Activated gamma-delta T cell treated with Interleukin-2 at 50 U/mL for 16 hours (primary cell): Measurements from ENCODE around the gene ESRP2.

ENCODE experiments used
- DNase-seq: peaks from one replicate; pipeline ENCODE4 v3.0.0-alpha.2; 2020

Gene ESRP2

DNA sequence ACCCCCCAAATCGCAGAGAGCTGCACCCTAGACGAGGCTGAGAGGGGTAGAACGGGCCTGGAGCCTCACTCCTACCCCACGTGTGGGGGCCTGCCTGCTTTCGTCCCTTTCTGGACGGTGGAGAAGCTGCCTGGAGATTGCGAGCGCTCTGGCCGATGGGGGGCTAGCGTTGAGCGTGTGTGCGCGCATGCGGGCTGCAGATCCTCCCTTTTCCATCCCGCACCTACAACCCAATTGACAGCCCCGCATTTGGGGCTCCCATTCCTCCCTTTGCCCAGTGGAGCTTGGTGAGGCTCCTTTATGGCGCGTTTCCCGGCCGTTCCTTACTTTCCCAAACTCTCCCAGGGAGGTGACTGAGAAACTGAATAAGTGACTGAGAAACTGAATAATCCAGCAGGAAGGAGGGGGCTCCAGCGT is 907 bp upstream of the ESRP2 start:
- no peak for DNase-seq

DNA sequence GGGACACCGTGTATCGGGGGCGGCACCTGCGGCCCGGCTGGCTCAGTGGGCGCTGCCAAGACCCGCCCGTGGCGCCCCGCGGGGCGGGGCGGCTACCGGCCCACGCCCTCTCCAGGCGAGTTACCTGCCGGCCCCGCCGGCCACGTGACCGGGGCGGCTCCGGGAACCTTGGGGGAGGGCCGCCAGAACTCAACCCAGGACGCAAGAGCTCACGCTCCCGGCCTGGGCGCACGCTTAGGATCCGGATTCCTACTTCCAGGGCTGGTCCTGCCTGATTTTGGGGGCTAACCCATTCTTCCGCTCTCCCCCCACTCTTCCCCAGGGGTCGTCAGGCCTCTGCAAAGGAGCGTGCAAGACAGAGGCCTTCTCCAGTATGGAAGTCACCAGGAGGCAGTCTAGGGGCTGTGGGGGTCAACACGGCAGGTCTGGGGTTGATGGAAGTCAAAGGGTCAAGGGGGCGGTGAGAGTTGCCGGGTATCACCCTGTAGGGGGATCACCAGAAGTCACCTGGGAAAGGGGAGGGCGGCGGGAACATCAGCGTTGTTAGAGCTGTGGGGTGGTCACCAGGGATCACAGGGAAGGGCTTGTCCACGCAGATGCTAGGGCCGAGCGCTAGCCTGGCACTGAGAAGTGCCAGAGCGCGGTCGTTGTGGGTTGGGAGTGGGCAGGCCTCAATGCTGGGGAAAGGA is 354 bp upstream of the ESRP2 start:
- DNase-seq: no peak

DNA sequence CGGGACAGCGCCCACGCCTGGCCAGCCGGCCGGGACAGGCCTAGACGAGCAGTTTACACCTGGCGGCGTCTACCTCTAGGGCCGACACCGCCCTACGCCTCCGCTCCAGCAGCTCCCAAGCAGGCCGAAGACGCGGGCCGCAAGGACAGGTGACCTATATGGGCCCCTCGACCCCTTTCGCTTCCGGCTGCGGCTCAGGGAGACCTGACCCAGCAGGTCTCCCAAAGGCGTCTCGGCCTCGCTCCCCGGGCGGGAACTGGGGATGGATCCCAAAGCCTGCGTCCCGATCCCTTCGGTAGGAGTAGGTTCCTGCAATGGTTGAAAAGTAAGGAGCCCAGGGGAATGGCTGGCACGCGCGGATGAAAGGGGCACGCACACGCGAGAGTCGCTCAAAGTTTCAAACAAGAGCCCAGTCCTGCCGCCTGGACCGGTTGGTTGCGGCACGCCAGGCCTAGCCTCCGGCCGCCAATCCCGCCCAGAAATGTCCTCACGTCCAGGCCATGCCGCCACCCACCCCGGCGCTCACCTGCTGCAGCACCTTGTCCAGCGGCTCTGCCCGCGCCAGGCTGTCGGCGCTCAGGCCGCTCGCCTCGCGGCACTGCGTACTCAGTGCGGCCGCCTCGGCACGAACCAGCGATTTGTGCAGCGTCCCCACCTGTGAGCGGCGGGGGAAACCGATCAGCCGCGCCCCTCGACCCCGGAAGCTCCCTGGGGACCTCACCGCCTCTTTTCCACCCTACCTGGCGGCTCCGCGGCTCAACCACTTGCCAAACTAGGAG is 630 bp downstream of the ESRP2 start:
- no peak for DNase-seq

DNA sequence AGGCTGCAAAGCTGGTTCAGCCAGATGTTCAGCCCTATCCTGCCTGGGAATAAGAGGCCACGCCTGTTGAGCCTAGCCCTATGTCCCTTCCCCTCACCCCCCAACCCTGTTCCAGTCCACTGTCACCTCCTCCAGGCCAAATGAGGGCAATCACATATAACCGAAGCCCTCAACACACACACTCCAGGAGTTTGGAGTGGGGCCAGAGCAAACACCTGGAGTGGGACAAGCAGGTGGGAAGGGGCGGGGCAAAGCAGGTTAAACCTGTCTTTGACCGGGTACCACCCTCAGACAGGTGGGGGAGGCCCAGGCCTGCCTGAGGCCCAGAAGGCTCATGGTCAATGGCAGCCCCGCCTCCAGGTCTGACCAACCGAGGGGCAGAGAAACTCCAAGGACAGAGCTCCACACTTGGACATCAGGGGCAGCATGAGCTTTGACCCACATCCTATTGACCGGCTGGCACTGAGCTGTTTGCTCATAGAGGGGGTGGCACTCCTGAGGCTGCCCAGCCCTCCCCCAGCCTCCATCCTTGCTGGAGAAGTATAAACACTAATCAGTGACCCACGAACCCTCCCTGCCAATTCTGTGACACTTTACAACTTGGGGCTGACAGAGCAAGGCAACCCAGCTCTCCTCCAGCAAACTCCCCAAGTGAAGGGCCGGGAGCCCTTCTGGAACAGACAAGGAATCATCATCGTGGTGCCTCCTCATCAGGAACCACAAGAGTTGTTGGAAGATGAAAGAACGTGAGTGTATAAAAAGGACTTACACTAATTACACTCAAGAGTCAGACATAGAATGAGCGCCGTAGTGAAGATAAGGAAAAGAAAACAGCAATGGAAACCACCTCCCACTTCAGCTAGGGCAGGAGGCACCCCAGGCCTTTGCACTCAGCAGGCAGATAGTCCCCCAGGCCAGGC is 1.5 kb downstream of the ESRP2 start:
- no peak for DNase-seq

DNA sequence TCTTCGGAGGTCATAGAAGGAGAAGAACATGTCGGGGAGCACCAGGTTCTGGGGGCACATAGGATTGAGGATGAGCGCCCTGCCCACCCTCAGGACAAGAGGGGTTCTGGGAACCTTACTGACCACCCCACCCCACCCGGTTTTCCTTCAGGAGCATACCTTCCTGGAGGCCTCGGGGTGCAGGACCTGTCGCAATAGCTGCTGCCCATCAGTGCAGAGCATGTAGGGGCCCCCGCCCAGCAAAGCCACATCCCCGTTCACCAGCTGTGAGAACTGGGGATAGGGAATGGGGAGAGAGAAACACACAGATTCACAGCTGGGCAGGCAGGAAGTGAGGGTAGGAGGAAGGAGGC is 2.1 kb downstream of the ESRP2 start:
- no peak for DNase-seq

DNA sequence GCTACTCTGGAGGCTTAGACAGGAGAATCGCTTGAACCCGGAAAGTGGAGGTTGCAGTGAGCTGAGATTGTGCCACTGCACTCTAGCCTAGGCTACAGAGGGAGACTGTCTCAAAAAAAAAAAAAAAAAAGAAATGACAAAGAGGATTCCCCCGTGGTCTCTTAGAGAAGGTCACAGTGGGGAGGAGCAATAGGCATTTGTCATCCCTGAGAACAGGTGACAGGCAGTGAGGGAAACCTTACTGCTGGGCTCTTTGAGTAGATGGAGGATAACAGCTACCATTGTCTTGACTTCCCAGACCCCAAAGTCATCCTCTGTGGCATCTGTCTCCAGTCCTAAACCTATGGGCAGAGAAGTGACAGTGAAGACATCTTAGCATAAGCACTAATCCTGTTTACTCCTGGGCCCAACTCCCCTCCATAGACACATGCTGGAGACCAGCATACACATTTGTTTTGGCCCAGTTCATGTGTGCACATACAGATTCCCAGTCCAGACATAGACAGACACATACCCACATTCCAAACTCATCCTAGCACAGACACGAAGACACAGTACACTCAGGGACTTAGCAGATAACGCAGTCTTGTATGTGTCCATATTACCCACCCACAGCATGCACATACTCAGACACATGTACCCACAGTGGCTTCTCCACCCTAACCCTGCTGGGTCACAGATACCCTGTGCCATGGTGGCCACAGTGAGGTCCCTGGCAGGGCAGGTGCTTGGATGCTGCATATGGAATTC is 2.7 kb downstream of the ESRP2 start:
- no peak for DNase-seq

DNA sequence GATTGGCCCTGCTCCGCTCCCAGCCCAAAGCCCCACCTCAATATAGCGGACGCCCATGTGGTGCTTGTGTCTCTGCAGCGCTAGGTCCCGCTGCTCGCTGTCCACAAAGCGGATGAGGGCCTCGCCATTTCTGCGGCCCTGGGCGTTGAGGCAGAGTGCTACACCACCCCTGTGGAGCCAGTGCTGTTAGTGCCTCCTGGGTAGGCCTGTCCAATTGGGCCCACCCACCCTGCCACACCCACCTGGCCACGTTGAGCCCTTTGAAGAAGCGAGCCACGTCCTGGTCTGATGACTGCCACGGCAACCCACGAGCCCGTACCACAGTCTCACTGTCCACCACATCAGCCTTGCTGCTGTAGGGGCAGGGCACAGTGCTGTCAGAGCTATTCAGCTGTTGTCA is 3.6 kb downstream of the ESRP2 start:
- DNase-seq: no peak

DNA sequence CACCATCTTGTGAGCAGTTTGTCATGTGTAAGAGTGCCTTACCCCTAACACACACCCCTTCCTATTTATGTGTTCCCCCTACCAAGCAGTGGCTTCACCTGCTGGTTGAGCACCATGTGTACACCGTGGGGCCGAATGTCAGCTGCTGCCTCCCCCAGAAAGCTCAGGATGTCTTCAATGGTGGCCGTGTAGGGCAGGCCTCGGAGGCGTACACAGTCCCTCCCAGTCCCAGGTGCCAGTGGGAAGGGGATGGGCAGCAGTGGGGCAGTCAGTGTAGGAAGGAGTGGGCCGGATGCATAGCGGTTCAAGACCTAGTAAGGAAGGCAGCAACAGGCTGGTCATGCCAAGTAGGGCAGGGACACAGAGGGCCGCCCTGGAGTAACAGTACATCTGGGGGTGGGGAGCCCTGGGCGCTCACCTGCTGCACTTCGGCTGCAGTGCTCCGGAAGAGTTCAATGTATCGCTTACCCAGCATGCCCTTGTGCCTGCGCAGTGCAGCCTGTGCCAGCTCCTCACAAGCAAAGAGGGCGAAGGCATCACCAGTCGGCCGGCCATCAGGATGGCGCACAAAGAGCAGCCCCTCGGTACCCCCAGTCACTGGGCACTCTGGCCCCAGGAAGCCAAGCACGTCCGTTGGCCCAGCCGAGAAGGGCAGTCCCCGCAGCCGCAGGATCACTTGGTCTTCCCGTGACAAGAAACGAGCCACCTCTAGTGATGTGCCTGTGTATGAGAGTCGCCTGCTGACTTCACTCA is 4.4 kb downstream of the ESRP2 start:
- no peak for DNase-seq

DNA sequence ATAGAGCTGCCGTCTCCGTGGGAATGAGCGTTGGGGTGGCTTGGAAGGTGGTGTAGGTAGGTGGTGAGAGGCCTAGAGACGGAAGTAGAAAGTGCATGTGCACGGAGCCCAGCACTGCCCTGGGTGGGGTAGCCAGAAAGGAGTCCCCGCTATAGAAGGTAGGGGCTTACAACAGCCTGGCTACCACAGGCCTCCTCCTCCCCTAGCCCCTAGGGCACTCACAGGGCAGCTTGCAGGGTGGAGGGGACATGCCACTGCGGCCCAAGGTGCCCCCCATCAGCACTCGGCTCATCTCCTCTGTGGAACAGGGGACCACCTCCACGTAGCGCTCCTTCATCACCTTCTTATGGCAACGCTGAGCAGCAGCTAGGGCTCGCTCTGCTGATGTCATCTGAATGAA is 5.0 kb downstream of the ESRP2 start:
- no peak for DNase-seq

DNA sequence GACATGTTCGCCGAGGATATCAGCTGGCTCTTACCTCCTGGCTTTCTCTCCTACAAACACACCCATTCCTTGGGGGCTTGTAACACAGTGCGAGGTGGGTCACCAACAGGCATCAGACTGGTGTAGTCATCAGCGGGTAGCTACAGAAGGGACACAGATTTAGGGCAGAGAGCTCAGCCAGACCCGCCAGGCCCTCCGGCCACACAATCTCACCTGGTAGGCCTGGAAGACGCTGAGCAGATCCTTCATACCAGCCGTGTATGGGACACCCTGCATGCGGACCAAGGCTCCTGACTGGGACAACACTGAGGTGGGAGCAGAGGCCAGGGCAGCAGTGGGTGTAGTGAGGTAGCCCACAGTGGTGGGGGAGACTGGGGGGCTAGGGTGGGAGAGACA is 5.8 kb downstream of the ESRP2 start:
- no peak for DNase-seq

DNA sequence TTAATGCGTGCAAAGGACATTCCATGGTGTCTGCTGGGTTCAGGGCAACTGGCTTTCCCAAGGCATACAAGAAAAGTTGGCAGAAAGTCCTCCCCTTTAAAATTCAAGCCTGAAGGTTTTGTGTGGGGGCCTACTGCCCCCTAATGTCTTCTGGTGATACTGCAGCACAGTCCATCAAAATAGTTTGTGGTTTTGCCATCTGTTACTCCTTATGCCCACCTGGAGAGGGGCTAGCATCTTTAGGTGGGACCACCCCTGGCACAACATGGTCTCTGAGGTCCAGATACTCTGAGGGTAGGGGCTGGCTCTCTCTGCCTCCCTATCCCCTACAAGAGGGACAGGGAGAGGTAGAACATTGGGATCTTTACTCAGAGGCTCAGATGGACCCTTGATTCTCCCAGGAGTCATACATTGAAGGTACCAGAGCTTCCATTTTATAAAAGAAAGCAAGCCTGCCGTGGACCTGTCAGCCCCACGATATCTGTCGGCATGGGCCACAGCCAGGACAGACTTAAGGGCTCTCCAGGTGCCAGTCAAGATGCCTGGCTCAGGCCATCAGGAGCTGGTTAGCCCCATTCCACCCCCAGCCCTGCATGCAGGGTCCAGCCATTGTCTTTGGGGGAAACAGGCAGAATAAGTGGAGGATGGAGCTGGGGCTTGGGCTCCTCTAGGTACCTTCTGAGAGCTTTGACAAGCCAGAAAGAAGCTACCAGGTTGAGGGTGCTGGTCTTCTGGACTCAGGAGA is 6.3 kb downstream of the ESRP2 start:
- DNase-seq: no peak

DNA sequence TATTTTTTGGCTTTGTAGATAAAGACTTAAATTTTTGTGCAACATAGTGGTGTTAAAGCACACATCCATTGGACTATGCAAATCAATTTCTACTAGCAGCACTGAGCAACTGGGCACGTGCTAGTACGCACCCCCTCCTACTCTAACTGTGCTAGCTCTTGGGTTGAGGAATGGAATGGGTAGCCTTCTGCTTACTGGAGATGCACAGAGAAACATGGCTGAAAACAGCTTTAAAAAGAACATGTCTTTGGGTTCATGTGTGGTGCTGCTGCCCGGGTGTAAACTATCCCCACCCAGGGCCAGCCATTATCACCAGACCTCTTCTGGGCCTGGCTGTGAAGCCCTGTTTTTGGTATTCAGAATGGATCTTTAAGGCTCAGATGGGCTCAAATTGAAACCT is 7.3 kb downstream of the ESRP2 start:
- no peak for DNase-seq

DNA sequence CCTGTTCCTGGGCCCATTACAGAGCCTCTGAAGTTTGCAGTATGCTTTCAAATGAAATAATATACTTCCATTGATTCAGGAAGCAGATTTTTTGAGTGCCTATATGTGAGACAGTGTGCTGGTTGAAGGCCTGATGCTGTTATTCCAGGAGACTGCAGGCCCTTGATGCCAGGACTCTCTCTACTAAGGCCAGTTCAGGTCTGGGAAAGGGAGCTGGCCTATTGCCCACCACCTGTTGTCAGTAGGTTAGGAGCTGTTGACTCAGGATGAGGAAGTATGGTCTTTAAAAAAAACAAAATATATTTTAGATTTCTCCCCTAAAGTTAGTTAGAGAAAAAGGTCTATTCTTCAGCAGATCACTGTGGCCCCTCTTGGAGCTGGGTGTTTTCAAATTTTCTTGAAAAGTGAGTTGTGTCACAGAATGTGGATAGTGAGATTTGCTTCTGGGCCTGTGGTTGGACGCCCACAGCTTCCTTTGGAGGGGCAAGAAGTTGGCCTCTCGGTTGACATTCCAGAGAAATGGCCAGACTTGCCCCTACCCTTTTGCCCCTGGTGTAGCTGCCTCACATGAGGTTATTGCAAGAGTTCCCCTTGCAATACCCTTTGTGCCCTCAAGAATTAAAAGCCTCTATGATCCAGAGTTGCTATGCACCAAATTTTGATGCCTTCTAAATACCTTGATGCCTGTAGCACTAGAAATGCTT is 7.9 kb downstream of the ESRP2 start:
- DNase-seq: no peak

DNA sequence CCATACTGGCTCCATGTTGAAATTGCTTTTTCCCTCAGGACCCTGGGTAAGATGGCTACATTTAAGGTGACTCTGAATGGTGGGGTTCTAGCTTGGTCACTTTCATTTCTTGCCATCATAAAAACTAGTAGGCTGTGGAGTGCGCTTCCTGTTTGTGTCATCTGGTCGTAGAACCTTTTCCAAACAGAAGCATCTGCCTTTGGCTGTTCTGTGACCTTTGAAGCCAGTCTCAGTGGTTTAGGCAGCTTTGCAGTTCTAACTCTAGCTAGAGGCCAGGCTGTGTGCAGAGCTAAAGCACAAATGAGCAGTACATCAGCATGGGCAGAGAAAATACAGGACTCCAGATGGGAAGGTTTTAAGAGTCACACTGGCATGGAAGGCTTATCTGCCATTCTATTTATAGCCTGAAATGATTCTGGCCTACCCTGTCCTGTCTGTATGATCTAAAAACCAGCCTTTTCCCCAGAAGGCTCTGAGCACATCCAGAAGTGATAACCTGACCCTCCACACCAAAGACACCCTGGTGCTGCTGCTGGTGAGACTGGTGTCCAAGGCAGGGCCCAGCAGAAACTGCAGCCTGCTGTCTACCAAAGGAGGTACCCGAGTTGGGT is 8.6 kb downstream of the ESRP2 start:
- no peak for DNase-seq

DNA sequence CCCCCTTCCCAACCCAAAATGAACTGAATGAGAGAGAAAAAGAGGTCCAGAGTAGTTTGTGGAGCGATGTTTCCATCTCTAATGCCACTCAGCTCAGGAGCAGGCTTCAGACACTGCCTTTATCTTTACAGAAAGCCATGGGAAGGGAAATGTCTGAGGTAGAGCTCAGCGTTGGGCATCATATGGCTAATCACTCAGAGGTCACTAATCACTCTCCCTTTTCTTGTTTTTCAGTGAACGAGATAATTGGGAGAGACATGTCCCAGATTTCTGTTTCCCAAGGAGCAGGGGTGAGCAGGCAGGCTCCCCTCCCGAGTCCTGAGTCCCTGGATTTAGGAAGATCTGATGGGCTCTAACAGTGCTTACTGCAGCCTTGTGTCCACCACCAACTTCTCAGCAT is 9.8 kb downstream of the ESRP2 start:
- no peak for DNase-seq

DNA sequence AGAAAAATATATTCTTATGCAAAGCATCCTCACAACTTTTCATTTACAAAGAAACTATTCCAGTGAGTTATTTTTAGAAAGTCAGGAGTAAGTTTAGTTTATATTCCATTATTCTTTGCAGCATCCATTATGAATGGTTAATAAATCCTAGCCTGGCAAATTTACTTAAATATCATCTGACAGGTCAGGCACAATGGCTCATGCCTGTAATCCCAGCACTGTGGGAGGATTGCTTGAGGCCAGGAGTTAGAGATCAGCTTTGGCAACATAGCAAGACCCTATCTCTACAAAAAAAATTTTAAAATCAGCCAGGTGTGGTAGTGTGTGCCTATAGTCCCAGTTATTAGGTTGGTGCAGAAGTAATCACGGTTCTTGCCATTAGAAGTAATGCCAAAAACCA is 12.9 kb downstream of the ESRP2 start:
- no peak for DNase-seq

DNA sequence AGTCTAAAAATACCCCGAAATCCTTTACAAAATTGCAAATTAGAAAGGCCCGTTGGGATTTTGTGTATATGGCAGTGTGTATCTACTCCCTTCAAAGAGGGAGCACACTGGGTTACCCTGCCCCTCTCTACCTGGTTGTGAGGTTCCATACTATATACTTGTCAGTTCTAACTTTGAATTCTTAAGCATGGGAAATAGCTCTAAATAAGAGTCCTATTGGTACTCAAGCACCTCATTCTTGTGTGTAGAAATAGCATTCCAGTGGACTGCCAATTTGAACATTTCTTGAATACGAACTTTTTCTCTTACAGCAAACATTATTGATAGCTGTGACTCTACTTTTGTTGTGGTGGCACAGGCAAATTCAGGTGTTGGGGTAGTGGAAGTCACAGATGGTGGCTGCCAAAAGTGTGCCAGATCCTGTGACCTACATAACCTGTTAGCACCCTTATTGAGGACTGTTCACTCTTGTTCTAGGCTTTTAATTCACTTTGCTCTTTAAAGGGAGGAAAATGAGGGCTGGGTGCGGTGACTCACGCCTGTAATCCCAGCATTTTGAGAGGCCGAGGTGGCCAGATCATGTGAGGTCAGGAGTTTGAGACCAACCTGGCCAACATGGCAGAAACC is 16.1 kb downstream of the ESRP2 start:
- no peak for DNase-seq

DNA sequence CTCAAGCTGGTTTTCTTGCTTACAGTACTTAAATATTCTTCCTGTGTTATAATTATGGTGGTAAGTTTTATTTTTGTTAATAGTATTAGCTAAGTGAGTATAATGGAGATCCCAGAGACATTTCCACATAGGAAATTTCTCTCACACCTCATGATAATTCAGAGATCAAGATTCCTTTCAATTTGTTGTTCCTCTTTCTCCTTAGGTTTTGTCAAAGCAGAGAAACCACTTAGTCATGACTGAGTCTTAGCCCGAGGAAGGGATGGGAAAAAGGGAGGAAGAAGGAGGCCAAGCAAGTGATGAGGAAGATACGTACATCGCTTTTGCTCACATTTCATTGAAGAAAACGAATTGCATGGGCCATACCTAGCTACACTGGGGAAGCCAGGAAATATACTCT is 18.4 kb downstream of the ESRP2 start:
- no peak for DNase-seq

DNA sequence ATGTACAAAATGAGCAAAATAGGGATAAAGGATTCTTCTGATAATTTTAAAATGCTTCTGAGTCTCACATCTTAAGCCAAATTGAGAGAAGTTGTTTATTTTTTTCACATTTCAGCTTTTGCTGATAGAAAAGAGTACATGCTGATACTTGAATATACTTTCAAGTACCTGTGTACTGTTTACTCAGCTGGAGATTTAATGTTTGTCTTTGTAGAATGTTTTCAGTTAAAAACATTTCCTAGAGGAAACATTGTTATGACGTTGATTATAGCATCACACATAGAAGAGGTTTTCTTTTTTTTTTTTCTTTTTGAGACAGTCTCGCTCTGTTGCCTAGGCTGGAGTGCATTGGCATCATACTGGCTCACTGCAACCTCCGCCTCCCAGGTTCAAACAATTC is 19.7 kb downstream of the ESRP2 start:
- DNase-seq: no peak

DNA sequence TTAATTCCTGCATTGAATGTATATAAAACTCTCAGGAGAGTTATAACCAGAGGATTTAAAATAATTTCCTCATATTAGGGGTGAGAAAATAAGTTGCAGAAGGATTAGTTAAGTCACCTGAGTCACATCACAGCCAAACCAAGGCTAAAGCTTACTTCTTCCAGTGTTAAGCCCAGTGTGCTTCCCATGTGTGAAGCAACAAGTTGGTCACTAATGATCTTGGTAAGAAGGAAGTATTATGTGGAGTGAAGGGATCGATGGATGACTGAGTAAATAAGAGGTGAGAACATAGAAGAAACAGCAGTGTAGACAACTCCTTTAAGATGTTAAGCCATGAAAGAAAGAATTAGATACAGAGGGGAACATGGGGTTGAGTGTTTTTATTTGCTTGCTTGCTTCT is 20.6 kb downstream of the ESRP2 start:
- no peak for DNase-seq
